GM10248 (cell line): ENCODE measurements around the gene POPDC2.
"Not testable (repeated sequence)": the region's sequence is repeated elsewhere in the genome, so short reads cannot be mapped to it uniquely, and the experiment has no call there.

ENCODE experiments used
- CTCF ChIA-PET: fragments of 300-600 bp; sonication (Branson Sonifier 250); formaldehyde crosslinking; extraction: SDS; loops from one replicate; lab custom pipeline; 2021; ENCODE audit warnings: antibody characterized with exemption; lab: Yijun Ruan, JAX
- POLR2A ChIA-PET: fragments of 350-650 bp; sonication (Branson Sonifier 250); formaldehyde crosslinking; extraction: SDS; loops from one replicate; lab custom pipeline; 2020; ENCODE audit warnings: antibody characterized with exemption; lab: Yijun Ruan, JAX
- DNase-seq: peaks from one replicate; pipeline ENCODE4 v3.0.0; 2012; ENCODE audit errors: extremely low spot score
- TF ChIP-seq, protein P1 (sequence below): IDR thresholded peaks from 2 replicates; pipeline ENCODE4 v1.5.1; 2012; ENCODE audit warnings: mild to moderate bottlenecking, low read depth; ENCODE audit errors: extremely low read depth, missing control alignments, control extremely low read depth

POPDC2 gene

DNA sequence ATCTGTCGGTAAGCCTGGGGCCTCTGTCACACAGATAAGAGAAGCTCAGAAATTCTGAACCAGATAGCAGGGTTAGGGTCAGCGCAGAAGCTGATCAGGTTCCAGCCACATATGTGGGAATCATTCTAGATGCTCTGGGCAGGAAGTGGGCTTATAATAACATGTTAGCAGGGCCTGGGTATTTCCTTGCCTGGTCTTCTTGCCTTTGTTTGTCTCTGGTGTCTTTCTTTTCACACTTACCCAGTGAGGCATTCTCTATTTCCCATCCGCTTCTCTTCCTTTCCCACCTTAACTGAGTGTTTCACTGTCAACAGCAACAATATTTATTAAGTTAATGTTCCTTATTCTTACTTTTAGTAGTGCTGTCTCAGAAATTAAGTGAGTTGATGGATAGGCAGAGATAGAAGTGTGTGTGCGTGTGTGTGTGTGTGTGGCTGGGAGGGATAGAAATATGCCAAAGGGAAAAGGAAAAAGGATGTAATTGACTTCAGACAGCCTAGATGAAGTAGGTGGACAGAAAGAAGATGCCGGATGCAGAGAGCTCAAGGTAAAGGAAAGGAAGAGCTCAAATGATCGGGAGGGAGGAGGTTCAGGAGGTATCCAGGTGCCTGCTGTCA is 60.7 kb downstream of the POPDC2 start:
- TF ChIP-seq, protein P1, sequence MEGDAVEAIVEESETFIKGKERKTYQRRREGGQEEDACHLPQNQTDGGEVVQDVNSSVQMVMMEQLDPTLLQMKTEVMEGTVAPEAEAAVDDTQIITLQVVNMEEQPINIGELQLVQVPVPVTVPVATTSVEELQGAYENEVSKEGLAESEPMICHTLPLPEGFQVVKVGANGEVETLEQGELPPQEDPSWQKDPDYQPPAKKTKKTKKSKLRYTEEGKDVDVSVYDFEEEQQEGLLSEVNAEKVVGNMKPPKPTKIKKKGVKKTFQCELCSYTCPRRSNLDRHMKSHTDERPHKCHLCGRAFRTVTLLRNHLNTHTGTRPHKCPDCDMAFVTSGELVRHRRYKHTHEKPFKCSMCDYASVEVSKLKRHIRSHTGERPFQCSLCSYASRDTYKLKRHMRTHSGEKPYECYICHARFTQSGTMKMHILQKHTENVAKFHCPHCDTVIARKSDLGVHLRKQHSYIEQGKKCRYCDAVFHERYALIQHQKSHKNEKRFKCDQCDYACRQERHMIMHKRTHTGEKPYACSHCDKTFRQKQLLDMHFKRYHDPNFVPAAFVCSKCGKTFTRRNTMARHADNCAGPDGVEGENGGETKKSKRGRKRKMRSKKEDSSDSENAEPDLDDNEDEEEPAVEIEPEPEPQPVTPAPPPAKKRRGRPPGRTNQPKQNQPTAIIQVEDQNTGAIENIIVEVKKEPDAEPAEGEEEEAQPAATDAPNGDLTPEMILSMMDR = no peak
- DNase-seq = no peak
- ChIA-PET POLR2A (interaction anchor here (1.0 to 1.6 kb wide), 7 partner anchors 18 to 359 kb away, joined by 3 to 7 read pairs (median 4); partner anchors contain the start of gene B4GALT4), CTCF (interaction anchor here (0.9 to 6.3 kb wide), 26 partner anchors 8 to 359 kb away, joined by 3 to 63 read pairs (median 8); partner anchors contain the start of genes ADPRH, B4GALT4 and CD80)

- TF ChIP-seq, protein P1 = no peak
- ChIA-PET CTCF (interaction anchor here (1.0 to 6.3 kb wide), 10 partner anchors 8 to 98 kb away, joined by 3 to 63 read pairs (median 30); partner anchors contain the start of genes ADPRH and CD80), POLR2A (interaction anchor here (1.0 kb wide), 1 partner anchor 17 kb away, joined by 4 read pairs; no protein-coding TSS in a partner anchor)
- DNase-seq = peak; percentile 54
Measured at GRCh38 chr3:119598410-119599098, 61.8 kb downstream of the POPDC2 start.

DNA sequence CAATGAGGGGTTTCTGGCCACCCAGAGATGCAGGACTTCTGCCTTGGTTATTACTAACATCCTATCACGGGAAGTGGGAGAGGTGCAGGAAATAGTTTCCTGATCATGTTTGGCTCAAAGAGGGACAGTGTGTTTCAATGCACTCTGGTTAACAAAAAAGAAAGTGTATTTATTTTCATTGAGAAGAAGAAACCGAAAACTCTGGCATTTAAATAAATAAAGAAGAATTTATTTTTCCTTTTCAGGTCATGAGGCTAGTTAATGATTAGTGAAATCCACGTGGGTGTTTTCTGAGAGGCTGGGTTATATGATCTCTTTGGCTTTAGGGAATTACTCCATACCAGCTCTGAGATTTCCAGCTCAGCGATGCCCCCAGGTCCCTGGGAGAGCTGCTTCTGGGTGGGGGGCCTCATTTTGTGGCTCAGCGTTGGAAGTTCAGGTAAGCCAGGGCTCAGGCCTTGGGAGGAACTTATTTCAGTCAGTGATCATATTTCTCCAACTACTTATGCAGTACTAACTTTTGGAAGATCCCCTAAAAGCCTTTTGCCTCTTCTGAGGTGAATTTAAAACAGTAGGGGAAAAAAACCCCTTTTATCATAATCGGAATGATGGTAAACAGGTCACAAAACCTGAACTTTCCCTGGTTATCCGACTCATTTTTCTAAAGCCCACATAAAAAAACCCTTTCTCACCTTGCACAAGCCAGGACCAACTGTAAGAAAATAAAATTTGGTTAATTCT is 62.7 kb downstream of the POPDC2 start, which contains the start of gene PLA1A:
PLA1A (plus strand) TSS at position 338 of the 741 bp plus-strand sequence; CDS start at position 367, 29 bp downstream.
- POLR2A ChIA-PET = no interaction called here
- CTCF ChIA-PET = interaction anchor here (1.0 to 6.3 kb wide), 3 partner anchors 7 to 79 kb away, joined by 3 to 63 read pairs (median 8); partner anchors contain the start of gene COX17
- TF ChIP-seq, protein P1 = no peak

DNA sequence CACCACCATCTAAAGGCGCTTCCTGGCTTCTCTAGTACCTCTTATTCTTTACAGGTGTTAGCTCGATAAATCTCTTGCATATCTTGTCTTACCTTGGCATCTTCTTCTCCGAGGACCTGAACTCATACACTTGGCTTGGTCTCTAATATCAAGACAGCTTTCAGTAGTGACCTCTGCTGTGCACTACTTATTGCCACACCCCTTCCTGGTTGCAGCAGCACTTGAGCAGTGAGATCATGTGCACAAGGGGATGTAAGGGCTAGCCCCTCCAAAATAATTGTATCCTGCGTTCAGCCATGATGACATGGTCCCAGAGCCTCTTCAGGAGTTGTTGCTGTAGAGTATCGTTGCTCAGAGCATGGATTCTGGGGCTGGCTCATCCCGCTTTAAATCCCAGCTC is 64.0 kb downstream of the POPDC2 start:
- TF ChIP-seq, protein P1 = no peak
- POLR2A ChIA-PET = interaction anchor here (1.1 to 1.6 kb wide), 2 partner anchors 17 to 31 kb away, joined by 4 to 5 read pairs; partner anchors contain the start of gene ADPRH
- CTCF ChIA-PET = interaction anchor here (0.7 to 2.6 kb wide), 10 partner anchors 9 to 96 kb away, joined by 3 to 17 read pairs (median 6); partner anchors contain the start of genes ADPRH and CD80
- DNase-seq = no peak

More for the DNA sequence above, 62.7 kb downstream of the POPDC2 start, which contains the start of gene PLA1A:
- no peak for DNase-seq

GRCh38 chr3:119595639-119596334 is 64.6 kb downstream of the POPDC2 start:
- no peak for DNase-seq
- CTCF ChIA-PET = interaction anchor here (0.7 to 2.6 kb wide), 10 partner anchors 8 to 96 kb away, joined by 3 to 17 read pairs (median 6); partner anchors contain the start of genes ADPRH and CD80
- TF ChIP-seq, protein P1 = no peak
- POLR2A ChIA-PET = interaction anchor here (0.8 to 1.6 kb wide), 3 partner anchors 16 to 38 kb away, joined by 3 to 5 read pairs (median 4); partner anchors contain the start of gene ADPRH

- not testable (repeated sequence) for DNase-seq
- CTCF ChIA-PET = interaction anchor here (1.7 to 2.6 kb wide), 3 partner anchors 13 to 35 kb away, joined by 7 to 17 read pairs (median 12); partner anchors contain the start of genes ADPRH and CD80
- POLR2A ChIA-PET = interaction anchor here (1.6 kb wide), 1 partner anchor 15 kb away, joined by 5 read pairs; the partner anchor contains the start of gene ADPRH
Measured at GRCh38 chr3:119594929-119595328, 65.5 kb downstream of the POPDC2 start.
